Gastrocnemius medialis (tissue), 4 donors: ENCODE measurements around the gene BCAR1. TPM values are rescaled to one million over a fixed set of nuclear protein-coding genes. Genes with fewer than 3 reads are reported as not detected.
"Not testable (repeated sequence)": the region's sequence is repeated elsewhere in the genome, so short reads cannot be mapped to it uniquely, and the experiment has no call there.

Experiments
- ATAC-seq, 2 donors: fragments of 150-250 bp; one replicate each; pipeline ENCODE4 v1.9.1; 2016
- DNase-seq, 2 donors: peaks; one replicate each; pipeline ENCODE4 v3.0.0-alpha.2; 2019
- H3K27ac ChIP-seq, 4 donors: fragments of 200-600 bp; sonication (generic); 1 replicate in 1 of 4; 2 replicates in 3 of 4; pipeline ENCODE4 v1.5.1; 2016 to 2018; ENCODE audit warnings: mild to moderate bottlenecking in 2 of 4, moderate library complexity in 1 of 4
- H3K27me3 ChIP-seq, 3 donors: fragments of 200-600 bp; sonication (generic) in 2 of 3; 1 replicate in 1 of 3; 2 replicates in 2 of 3; pipeline versions ENCODE4 v1.5.1 to v1.6.0; 2016 to 2019; ENCODE audit warnings: mild to moderate bottlenecking in 1 of 3, moderate library complexity in 1 of 3
- H3K36me3 ChIP-seq, 2 donors: fragments of 200-600 bp; sonication (generic) in 1 of 2; one replicate each; pipeline ENCODE4 v1.5.1; 2017 to 2018
- H3K4me1 ChIP-seq, 2 donors: fragments of 200-600 bp; sonication (generic) in 1 of 2; one replicate each; pipeline ENCODE4 v1.5.1; 2016 to 2017; ENCODE audit warnings: mild to moderate bottlenecking in 2 of 2
- H3K4me3 ChIP-seq, 4 donors: fragments of 200-600 bp; sonication (generic) in 3 of 4; 1 replicate in 1 of 4; 2 replicates in 3 of 4; pipeline ENCODE4 v1.5.1; 2016 to 2019; ENCODE audit warnings: mild to moderate bottlenecking in 2 of 4
- H3K9me3 ChIP-seq, 3 donors: fragments of 200-600 bp; sonication (generic) in 2 of 3; 1 replicate in 1 of 3; 2 replicates in 2 of 3; pipeline ENCODE4 v1.5.1; 2016 to 2019
- CTCF ChIP-seq, 5 experiments: fragments of 450-650 bp in 3 of 5; fragments of 200-600 bp in 2 of 5; sonication (generic) in 2 of 5; IDR thresholded peaks in 4 of 5; conservative IDR thresholded peaks in 1 of 5; 1 replicate in 4 of 5; 2 replicates in 1 of 5; pipeline ENCODE4 v1.5.1; 2016 to 2019; ENCODE audit warnings: antibody characterized with exemption in 5 of 5, mild to moderate bottlenecking in 3 of 5, moderate library complexity in 3 of 5
- POLR2A ChIP-seq, 2 donors: fragments of 450-650 bp; IDR thresholded peaks; one replicate each; pipeline ENCODE4 v1.6.1; 2017; ENCODE audit warnings: antibody characterized with exemption in 2 of 2, mild to moderate bottlenecking in 2 of 2, moderate library complexity in 2 of 2
- in situ Hi-C, 4 donors: fragments of 200-750 bp; cut with MboI; loops; one replicate each; pipeline versions ENCODE4 v1.15.0 to v1.8.0; 2017; ENCODE audit warnings: low sequenced_read_pairs in 4 of 4
- intact Hi-C: fragments of 100-400 bp; cut with DNase I; formaldehyde crosslinking; loops from one replicate; pipeline ENCODE4 v1.15.1; 2023; ENCODE audit warnings: low total_unique reads
- total RNA-seq, 4 donors: library from RNA; depleted of rRNA; stranded (reverse); fragments of >200 nt; gene quantifications; one replicate each; pipeline versions ENCODE4 v1.1.0 to v1.2.3, GENCODE V29; 2016

Gene BCAR1
- total RNA-seq, 4 donors from 2014 or later, result 101 to 153 (median 145) TPM

GRCh38 chr16:75246504-75247205, 4.8 kb downstream of the BCAR1 start:
- H3K9me3 ChIP-seq, result no peaks in the 10 kb centered on the region
- TF ChIP-seq POLR2A (IDR thresholded peaks at IDR 0.05) (no peak), CTCF (IDR thresholded peaks at IDR 0.05 in 4 of 5, conservative IDR thresholded peaks at IDR 0.05 in 1 of 5) (no peak)
- H3K4me1 ChIP-seq, result peaks cover 69 to 76% of the 10 kb centered on the region in 2 donors
- DNase-seq (no peak), ATAC-seq (no peak)
- intact Hi-C loops, result no loop called here
- no peak overlapping the region for H3K4me3 ChIP-seq
- peak overlapping the region; percentile 97 to 99 (median 98) for H3K27ac ChIP-seq
- no peaks in the 10 kb centered on the region for H3K27me3 ChIP-seq
- in situ Hi-C loops, result no loop called here
- peaks cover 0 to 13% of the 10 kb centered on the region in 2 donors for H3K36me3 ChIP-seq

GRCh38 chr16:75244844-75245758, 6.3 kb downstream of the BCAR1 start:
- Histone ChIP-seq H3K4me1 (peaks cover 80 to 81% of the 10 kb centered on the region in 2 donors), H3K4me3 (peak overlapping the region in 2 of 4 donors; percentile 22 to 35), H3K9me3 (no peaks in the 10 kb centered on the region), H3K36me3 (peaks cover 0 to 14% of the 10 kb centered on the region in 2 donors), H3K27me3 (no peaks in the 10 kb centered on the region), H3K27ac (peak overlapping the region; percentile 97 to 99 (median 98))
- DNase-seq (peak; percentile 92 to 96), ATAC-seq (peak; percentile 59 to 66)
- intact Hi-C loops (no loop called here), in situ Hi-C loops (no loop called here)
- TF ChIP-seq POLR2A (IDR thresholded peaks at IDR 0.05), result peak; percentile 68 to 82
- peak in 1 of 5 experiments; percentile 43 for TF ChIP-seq CTCF (IDR thresholded peaks at IDR 0.05 in 4 of 5, conservative IDR thresholded peaks at IDR 0.05 in 1 of 5)

- TF ChIP-seq POLR2A (IDR thresholded peaks at IDR 0.05), result no peak
- TF ChIP-seq CTCF (IDR thresholded peaks at IDR 0.05 in 4 of 5, conservative IDR thresholded peaks at IDR 0.05 in 1 of 5), result no peak
- DNase-seq (no peak), ATAC-seq (no peak)
- intact Hi-C loops, result no loop called here
- Histone ChIP-seq H3K4me3 (no peak overlapping the region), H3K4me1 (peaks cover 80 to 81% of the 10 kb centered on the region in 2 donors), H3K36me3 (peaks cover 0 to 14% of the 10 kb centered on the region in 2 donors), H3K27me3 (no peaks in the 10 kb centered on the region), H3K9me3 (no peaks in the 10 kb centered on the region), H3K27ac (peak overlapping the region; percentile 97 to 99 (median 98))
- in situ Hi-C loops, result no loop called here
These were observed 7.1 kb downstream of the BCAR1 start for GRCh38 chr16:75244225-75244809.

- Histone ChIP-seq H3K4me3 (no peak overlapping the region), H3K27me3 (no peaks in the 10 kb centered on the region), H3K9me3 (no peaks in the 10 kb centered on the region), H3K36me3 (peaks cover 0 to 14% of the 10 kb centered on the region in 2 donors), H3K27ac (peak overlapping the region; percentile 97 to 99 (median 98)), H3K4me1 (peaks cover 80 to 81% of the 10 kb centered on the region in 2 donors)
- intact Hi-C loops (no loop called here), in situ Hi-C loops (no loop called here)
- no peak for TF ChIP-seq CTCF (IDR thresholded peaks at IDR 0.05 in 4 of 5, conservative IDR thresholded peaks at IDR 0.05 in 1 of 5)
- TF ChIP-seq POLR2A (IDR thresholded peaks at IDR 0.05), result no peak
- ATAC-seq (no peak), DNase-seq (no peak)
These were observed 7.7 kb downstream of the BCAR1 start for GRCh38 chr16:75243667-75244224.

- peak overlapping the region; percentile 97 to 99 (median 98) for H3K27ac ChIP-seq
- H3K36me3 ChIP-seq, result peaks cover 0 to 14% of the 10 kb centered on the region in 2 donors
- H3K4me1 ChIP-seq, result peaks cover 80 to 81% of the 10 kb centered on the region in 2 donors
- DNase-seq, H3K4me3 ChIP-seq, ATAC-seq, intact Hi-C loops, in situ Hi-C loops, H3K27me3 ChIP-seq, H3K9me3 ChIP-seq: not testable (repeated sequence)
These were observed 8.9 kb downstream of the BCAR1 start for GRCh38 chr16:75242436-75243078.
